Activated naive CD8-positive, alpha-beta T cell treated with anti-CD3 and anti-CD28 coated beads, Interleukin-2, amount 50 U/mL, for 24 hours (primary cell): ENCODE measurements around the gene GNPAT.
A peak's percentile ranks its signal among the peaks of the same experiment; 100 is the strongest.

Experiments
- ATAC-seq: fragments of 150-1000 bp; cut with Tn5 transposase; one replicate; pipeline ENCODE4 v1.10.0; 2021
- DNase-seq: peaks from one replicate; pipeline ENCODE4 v3.0.0; 2021
- H3K27ac Mint-ChIP-seq: one replicate; pipeline ENCODE4 v1.8.0; 2021; ENCODE audit warnings: mild to moderate bottlenecking, mixed read lengths
- H3K27me3 Mint-ChIP-seq: one replicate; pipeline ENCODE4 v1.8.0; 2021; ENCODE audit warnings: mixed read lengths
- H3K36me3 Mint-ChIP-seq: one replicate; pipeline ENCODE4 v1.8.0; 2021; ENCODE audit warnings: low read depth, mixed read lengths
- H3K4me1 Mint-ChIP-seq: one replicate; pipeline ENCODE4 v1.8.0; 2021; ENCODE audit warnings: mixed read lengths
- H3K4me3 Mint-ChIP-seq: one replicate; pipeline ENCODE4 v1.8.0; 2021; ENCODE audit warnings: mild to moderate bottlenecking, moderate library complexity, mixed read lengths
- H3K9me3 Mint-ChIP-seq: one replicate; pipeline ENCODE4 v1.8.0; 2021; ENCODE audit warnings: mixed read lengths

The GNPAT gene

DNA sequence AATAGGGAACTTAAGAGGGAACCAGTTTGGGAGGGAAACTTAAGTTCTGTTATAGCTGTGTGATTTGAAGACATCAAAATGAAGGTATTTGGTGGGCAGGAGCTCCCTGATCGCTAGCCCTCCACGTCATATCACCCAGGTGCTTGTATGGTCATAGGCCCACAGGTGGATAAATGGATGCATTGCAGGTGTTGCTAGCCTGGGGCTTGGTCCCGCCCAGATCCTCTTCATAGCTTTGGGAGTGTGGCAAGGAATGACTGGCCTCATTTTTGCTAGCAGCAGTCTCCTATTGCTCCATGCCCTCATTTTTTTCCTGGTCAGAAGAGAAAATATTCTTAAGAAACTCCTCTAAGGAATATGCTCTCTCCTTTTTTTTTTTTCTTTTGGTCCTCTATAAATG, 11.3 kb downstream of the GNPAT start:
- Mint-ChIP-seq H3K4me1 (no peaks in the 10 kb centered on the region), H3K27me3 (no peaks in the 10 kb centered on the region), H3K9me3 (peaks cover 6% of the 10 kb centered on the region), H3K4me3 (no peak overlapping the region), H3K27ac (no peak overlapping the region), H3K36me3 (peaks cover 49% of the 10 kb centered on the region)
- DNase-seq (no peak), ATAC-seq (no peak)

DNA sequence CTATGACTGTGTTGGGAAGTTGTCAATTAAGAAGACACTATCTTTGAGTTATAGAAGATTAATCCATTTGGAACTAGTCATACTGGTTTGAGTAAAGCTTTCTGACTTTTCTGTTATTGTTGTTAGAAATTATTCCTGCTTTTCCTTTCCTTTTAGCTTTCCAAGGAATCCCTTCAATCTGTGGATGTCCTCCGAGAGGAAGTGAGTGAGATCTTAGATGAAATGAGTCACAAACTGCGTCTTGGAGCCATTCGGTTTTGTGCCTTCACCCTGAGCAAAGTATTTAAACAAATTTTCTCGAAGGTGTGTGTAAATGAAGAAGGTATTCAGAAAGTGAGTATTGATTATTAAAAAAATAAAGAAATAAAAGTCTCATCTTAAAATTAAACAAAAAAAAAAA, 19.3 kb downstream of the GNPAT start:
- Mint-ChIP-seq H3K4me3 (no peak overlapping the region), H3K36me3 (peaks cover 71% of the 10 kb centered on the region), H3K4me1 (no peaks in the 10 kb centered on the region), H3K27me3 (no peaks in the 10 kb centered on the region), H3K27ac (no peak overlapping the region), H3K9me3 (peaks cover 20% of the 10 kb centered on the region)
- ATAC-seq (no peak), DNase-seq (no peak)

DNA sequence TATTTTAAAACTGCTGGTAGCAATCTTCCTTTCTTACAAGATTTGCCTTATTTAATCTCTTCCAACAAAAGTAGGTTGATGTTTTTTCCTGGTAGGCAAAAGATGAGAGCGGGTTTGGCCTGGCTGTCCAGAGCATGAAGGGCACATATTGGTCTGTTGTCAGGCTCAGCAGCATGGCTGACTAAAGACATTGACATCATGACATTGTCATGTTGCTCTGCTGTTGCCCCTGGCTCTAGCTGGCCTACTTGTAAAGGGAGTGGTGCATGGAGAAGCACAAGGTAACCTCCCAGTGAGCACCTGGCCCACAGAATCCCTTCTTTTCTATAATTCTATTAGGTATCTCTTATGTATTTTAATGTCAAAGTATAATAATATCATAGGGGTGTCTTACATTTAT, 23.6 kb downstream of the GNPAT start:
- Mint-ChIP-seq H3K36me3 (peaks cover 63% of the 10 kb centered on the region), H3K4me3 (no peak overlapping the region), H3K27me3 (no peaks in the 10 kb centered on the region), H3K4me1 (no peaks in the 10 kb centered on the region), H3K27ac (no peak overlapping the region), H3K9me3 (no peaks in the 10 kb centered on the region)
- ATAC-seq, result no peak
- DNase-seq, result no peak

DNA sequence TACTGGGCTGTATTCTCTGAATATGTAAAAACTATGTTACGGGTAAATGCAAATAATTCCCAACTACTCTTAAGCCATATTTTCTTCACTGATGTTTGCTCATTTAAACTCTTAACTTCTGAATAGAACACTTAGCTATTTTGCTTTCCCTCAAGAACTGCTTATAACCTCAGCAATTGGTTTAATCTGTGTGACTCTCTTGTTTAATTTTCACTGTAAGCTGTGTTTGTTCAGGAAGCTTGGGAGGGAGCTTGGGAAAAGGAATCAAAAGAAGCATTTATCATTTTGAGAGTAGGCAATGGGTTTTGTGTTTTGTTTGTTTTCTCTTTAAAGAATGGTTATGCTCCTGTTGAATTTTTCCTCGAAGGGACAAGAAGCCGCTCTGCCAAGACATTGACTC, 24.4 kb downstream of the GNPAT start:
- Mint-ChIP-seq H3K4me3 (no peak overlapping the region), H3K36me3 (peaks cover 58% of the 10 kb centered on the region), H3K27ac (no peak overlapping the region), H3K9me3 (no peaks in the 10 kb centered on the region), H3K27me3 (no peaks in the 10 kb centered on the region), H3K4me1 (no peaks in the 10 kb centered on the region)
- DNase-seq (no peak), ATAC-seq (no peak)

DNA sequence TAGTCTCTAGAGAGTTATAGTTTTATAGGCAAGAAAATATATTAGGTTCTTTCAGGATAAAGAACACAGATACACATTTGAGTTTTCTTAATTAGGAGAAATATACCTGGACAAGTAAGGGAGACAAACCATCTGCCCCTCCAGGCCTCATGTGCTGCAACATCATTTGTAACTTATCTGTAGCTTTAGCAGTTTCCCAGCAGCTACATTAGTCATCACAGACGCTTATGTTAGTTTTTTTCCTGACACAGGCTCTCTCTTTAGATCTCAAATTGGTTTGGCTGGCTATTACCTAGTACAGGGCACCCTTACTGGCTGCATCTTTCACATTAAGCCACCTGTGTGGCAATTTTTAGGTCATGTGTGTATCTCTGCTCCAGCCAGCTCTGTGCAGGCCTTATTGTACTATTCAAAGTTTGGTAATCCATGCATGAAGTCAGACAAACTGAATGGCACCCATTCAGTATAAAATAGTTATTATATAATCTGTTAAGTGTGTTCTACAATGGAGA, 25.9 kb downstream of the GNPAT start:
- no peak for ATAC-seq
- Mint-ChIP-seq H3K9me3 (no peaks in the 10 kb centered on the region), H3K4me1 (no peaks in the 10 kb centered on the region), H3K27me3 (no peaks in the 10 kb centered on the region), H3K27ac (no peak overlapping the region), H3K36me3 (peaks cover 62% of the 10 kb centered on the region), H3K4me3 (no peak overlapping the region)
- no peak for DNase-seq

DNA sequence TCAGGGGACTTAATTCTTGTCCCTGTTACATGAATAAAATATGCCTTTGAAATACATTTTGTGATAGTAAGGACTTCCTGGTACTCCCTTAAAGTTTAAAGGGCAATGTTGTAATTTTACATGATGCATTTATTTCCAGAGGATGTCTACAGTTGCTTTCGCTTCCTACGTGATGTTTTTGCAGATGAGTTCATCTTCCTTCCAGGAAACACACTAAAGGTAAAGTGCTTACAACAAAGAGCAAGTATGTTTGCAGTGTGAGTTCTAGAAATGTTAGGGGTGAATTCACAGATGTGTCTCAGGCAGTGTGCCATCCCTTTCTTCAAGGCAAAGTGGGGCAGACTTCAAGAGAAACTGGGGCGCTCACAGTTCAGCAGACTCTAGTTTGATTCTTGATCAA, 31.2 kb downstream of the GNPAT start:
- DNase-seq (no peak), ATAC-seq (peak; percentile 35)
- Mint-ChIP-seq H3K36me3 (peaks cover 54% of the 10 kb centered on the region), H3K4me3 (no peak overlapping the region), H3K9me3 (no peaks in the 10 kb centered on the region), H3K27me3 (no peaks in the 10 kb centered on the region), H3K4me1 (peaks cover 14% of the 10 kb centered on the region), H3K27ac (peak overlapping the region; percentile 68)

DNA sequence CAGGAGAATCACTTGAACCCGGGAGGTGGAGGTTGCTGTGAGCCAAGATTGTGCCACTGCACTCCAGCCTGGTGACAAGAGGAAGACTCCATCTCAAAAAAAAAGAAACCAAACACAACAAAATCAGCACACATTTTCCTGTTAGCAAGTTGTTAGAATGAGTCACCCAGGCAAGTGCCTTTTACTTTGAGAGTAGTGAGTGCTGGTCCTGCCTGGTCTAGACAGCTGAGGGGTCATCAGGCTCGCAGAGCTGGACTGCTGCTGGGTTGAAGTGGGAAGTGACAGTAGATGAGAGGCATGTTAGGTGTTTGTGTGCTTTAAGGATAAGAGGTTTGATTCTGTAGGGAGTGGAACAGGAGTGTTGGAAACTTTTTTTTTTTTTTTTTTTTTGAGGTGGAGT, 31.9 kb downstream of the GNPAT start:
- H3K4me3 Mint-ChIP-seq, result no peak overlapping the region

DNA sequence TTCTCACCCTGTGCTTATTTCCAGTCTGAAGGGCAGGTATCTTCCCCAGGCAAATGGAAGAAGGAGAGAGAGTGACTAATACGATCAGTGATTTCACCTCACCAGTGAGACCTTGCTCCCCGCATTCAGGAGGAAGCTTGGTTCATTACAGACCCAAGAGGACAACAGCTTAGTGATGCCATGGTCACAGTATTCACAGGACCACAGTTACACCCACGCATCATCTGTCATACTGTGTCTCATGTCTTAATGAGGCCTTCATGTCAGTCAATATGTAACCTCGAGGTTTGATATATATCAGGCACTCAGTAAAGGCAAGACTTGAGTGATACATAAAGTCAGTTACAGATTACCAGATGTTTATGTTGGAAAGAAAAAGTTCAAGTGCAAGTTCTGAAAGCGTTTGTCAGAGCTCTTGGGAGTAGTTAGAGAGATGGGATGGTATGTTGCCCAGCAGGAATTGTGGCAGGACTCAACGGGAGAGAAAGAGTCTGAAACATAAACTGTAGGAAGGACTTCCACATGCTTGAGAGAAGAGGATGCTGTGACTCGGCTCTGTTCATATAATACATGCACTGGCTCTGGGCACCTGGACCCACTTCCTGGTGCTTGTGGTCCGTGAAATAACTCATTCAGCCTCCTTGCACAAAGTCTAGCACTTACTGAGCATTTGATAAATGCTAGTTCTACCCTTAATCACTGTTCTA, 33.3 kb downstream of the GNPAT start:
- Mint-ChIP-seq H3K9me3 (no peaks in the 10 kb centered on the region), H3K27me3 (no peaks in the 10 kb centered on the region), H3K36me3 (peaks cover 47% of the 10 kb centered on the region), H3K27ac (peak overlapping the region; percentile 61), H3K4me1 (peaks cover 14% of the 10 kb centered on the region), H3K4me3 (no peak overlapping the region)
- ATAC-seq, result peak; percentile 79
- peak; percentile 4 for DNase-seq

More for the DNA sequence above, 31.9 kb downstream of the GNPAT start:
- DNase-seq (no peak), ATAC-seq (no peak)
- peaks cover 54% of the 10 kb centered on the region for H3K36me3 Mint-ChIP-seq
- no peaks in the 10 kb centered on the region for H3K9me3 Mint-ChIP-seq
- peaks cover 14% of the 10 kb centered on the region for H3K4me1 Mint-ChIP-seq
- H3K27me3 Mint-ChIP-seq, result no peaks in the 10 kb centered on the region
- peak overlapping the region; percentile 55 for H3K27ac Mint-ChIP-seq

DNA sequence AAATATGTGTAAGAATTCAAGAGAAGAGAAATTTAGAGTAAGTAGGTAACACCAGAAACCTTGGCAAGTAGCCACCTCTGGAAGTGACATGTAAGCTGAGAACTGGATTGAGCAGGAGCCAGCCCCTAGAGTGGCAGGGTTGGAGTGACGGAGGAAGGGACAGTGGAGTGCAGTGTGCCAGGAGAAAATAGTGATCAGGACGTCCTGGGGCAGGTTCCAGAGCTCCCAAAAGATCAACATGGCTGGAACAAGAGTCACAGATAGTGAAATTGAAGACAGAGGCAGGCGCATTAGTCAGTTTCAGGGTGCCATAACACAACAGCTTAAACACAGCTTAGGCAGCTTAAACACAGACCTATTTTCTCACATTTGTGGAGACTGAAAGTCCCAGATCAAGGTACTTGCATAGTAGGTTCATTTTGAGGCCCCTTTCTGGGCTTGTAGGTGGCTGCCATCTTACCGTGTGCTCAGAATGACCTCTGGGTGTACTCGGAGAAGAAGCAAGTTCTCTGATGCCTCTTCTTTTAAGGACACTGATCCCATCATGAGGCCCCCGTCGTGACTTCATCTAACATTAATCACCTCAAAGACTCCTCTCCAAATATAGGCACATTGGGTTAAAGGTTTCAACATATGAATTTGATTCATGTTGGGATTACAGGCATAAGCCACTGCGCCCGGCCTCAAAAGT, 37.2 kb downstream of the GNPAT start:
- ATAC-seq (no peak), DNase-seq (no peak)
- H3K27ac Mint-ChIP-seq, result no peak overlapping the region
- no peaks in the 10 kb centered on the region for H3K27me3 Mint-ChIP-seq
- no peaks in the 10 kb centered on the region for H3K9me3 Mint-ChIP-seq
- H3K4me1 Mint-ChIP-seq, result peaks cover 7% of the 10 kb centered on the region
- H3K36me3 Mint-ChIP-seq, result peaks cover 28% of the 10 kb centered on the region
- H3K4me3 Mint-ChIP-seq, result no peak overlapping the region

DNA sequence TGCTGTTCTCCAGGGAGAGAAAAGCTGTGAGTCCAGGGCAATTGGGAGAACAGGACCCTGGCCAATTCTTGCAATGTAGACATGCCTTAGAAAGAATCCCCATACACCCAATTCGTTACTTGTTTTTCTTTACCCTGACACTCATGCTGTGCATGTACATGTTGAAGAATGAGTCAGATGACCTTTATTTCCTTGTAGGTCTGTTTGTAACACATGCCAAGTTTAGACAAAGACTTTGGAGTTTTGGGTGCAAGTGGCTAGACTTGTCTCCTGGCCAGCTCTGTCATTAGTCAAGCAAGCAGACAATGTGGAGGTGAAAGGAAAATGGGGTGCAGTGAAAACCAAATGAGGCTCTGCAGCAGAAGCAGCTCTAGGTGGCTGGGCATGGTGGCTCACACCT, 38.1 kb downstream of the GNPAT start:
- H3K36me3 Mint-ChIP-seq, result peaks cover 26% of the 10 kb centered on the region
- ATAC-seq (peak; percentile 47), DNase-seq (no peak)
- no peaks in the 10 kb centered on the region for H3K27me3 Mint-ChIP-seq
- H3K4me1 Mint-ChIP-seq, result peaks cover 4% of the 10 kb centered on the region
- no peak overlapping the region for H3K27ac Mint-ChIP-seq
- no peaks in the 10 kb centered on the region for H3K9me3 Mint-ChIP-seq
- H3K4me3 Mint-ChIP-seq, result no peak overlapping the region

DNA sequence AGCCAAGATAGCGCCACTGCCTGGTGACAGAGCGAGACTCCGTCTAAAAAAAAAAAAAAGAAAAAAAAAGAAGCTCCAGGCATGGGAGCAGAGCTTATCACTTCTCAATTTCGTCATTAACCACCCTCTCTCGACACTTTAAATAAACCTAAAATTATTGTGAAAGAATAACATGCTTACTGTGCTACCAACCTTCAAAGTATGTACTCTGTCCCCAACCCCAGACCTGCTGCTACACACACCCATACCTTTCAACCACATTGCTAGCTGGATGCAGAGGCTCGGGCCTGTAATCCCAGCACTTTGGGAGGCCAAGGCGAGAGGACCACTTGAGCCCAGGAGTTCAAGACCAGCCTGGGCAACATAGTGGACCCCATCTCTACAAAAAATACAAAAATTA, 38.7 kb downstream of the GNPAT start:
- H3K4me3 Mint-ChIP-seq, result no peak overlapping the region
- H3K9me3 Mint-ChIP-seq, result no peaks in the 10 kb centered on the region

DNA sequence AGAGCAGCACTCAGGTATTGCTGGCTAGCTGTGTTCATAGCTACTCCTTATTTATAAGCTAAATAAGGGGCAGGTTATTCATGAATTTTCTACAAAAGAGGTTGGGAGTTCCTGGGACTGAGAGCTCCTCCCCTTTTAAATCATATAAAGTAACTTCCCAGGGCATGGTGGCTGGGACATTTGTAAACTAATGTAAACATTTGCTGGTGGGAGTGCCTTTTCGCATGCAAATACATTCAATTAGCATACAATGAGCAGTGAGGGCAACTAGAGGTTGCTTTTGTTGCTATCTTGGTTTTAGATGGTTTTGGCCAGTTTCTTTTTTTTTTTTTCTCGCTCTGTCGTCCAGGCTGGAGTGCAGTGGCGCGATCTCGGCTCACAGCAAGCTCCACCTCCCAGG, 43.4 kb downstream of the GNPAT start:
- no peak overlapping the region for H3K4me3 Mint-ChIP-seq
- DNase-seq (no peak), ATAC-seq (no peak)
- H3K4me1 Mint-ChIP-seq, result no peaks in the 10 kb centered on the region
- no peaks in the 10 kb centered on the region for H3K9me3 Mint-ChIP-seq
- H3K27ac Mint-ChIP-seq, result no peak overlapping the region
- no peaks in the 10 kb centered on the region for H3K27me3 Mint-ChIP-seq
- H3K36me3 Mint-ChIP-seq, result no peaks in the 10 kb centered on the region

More for the DNA sequence above, 38.7 kb downstream of the GNPAT start:
- DNase-seq, result no peak
- no peak for ATAC-seq
- H3K27me3 Mint-ChIP-seq, result no peaks in the 10 kb centered on the region
- peaks cover 21% of the 10 kb centered on the region for H3K36me3 Mint-ChIP-seq
- H3K4me1 Mint-ChIP-seq, result no peaks in the 10 kb centered on the region
- no peak overlapping the region for H3K27ac Mint-ChIP-seq

DNA sequence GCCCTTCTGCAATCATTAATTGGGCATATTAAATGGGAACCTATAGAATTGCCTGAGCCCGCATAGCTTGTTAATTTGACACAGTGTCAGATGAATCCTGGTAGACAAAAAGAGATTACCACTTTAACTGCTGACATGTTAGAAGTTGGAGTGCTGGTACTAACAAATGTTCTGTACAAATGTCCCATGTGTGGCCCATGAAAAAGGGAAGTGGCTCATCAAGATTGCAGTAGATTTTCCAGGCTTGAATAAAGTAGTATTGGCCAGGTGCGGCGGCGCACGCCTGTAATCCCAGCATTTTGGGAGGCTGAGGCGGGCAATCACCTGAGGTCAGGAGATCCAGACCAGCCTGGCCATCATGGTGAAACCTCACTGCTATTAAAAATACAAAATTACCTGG, 45.6 kb downstream of the GNPAT start:
- no peaks in the 10 kb centered on the region for H3K4me1 Mint-ChIP-seq
- ATAC-seq (no peak), DNase-seq (no peak)
- no peaks in the 10 kb centered on the region for H3K36me3 Mint-ChIP-seq
- no peaks in the 10 kb centered on the region for H3K9me3 Mint-ChIP-seq
- no peak overlapping the region for H3K4me3 Mint-ChIP-seq
- no peaks in the 10 kb centered on the region for H3K27me3 Mint-ChIP-seq
- no peak overlapping the region for H3K27ac Mint-ChIP-seq

DNA sequence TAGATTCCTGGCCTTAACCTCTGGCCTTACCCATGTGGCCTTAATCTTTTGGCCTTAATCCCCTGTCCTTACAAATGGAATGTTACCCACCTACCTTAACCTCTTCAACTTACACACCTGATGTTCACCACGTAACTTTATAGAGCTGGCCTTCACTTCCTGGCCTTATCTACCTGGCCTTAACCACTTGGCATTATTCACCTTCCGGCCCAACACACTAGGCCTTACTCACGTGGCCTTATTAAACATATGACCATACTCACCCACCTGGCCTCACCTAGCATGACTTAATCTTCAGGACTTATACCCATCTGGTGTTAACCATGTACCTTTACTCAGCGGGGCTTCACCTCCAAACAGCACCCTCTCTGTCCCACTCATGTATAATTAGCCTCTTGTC, 54.9 kb downstream of the GNPAT start:
- ATAC-seq, result no peak
- Mint-ChIP-seq H3K9me3 (no peaks in the 10 kb centered on the region), H3K4me3 (no peak overlapping the region), H3K27me3 (no peaks in the 10 kb centered on the region), H3K27ac (no peak overlapping the region), H3K36me3 (no peaks in the 10 kb centered on the region), H3K4me1 (no peaks in the 10 kb centered on the region)
- DNase-seq, result no peak

DNA sequence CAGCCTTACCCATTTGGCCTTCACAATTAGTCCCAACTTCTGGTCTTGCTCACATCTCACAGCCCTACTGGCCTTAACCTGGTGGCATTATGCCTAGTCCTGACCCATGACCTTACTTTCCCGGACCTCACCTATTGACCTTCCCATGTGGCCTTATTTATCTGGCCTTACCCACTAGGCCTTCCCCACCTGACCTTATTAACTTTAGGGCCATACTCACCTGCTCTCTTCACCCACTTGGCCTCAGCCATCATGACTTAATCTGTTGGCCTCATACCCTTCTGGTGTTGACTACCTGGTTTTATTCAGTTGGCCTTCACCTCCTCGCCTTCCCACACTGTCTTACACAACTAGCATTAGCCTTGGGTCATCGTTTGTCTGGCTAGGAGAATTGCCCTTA, 61.0 kb downstream of the GNPAT start:
- ATAC-seq (no peak), DNase-seq (no peak)
- no peaks in the 10 kb centered on the region for H3K4me1 Mint-ChIP-seq
- no peaks in the 10 kb centered on the region for H3K27me3 Mint-ChIP-seq
- H3K36me3 Mint-ChIP-seq, result no peaks in the 10 kb centered on the region
- no peak overlapping the region for H3K27ac Mint-ChIP-seq
- no peak overlapping the region for H3K4me3 Mint-ChIP-seq
- H3K9me3 Mint-ChIP-seq, result no peaks in the 10 kb centered on the region
